GM19351 (cell line): Measurements from ENCODE around the gene SYTL3.
A peak's percentile ranks its signal among the peaks of the same experiment; 100 is the strongest.
"Not testable (repeated sequence)": the region's sequence is repeated elsewhere in the genome, so short reads cannot be mapped to it uniquely, and the experiment has no call there.

Experiments used
- ATAC-seq: cut with Tn5 transposase; IDR thresholded peaks from one replicate; pipeline ENCODE4 v1.9.1; 2021; ENCODE audit warnings: mild to moderate bottlenecking, moderate library complexity; ENCODE audit not compliant: unreplicated experiment

Gene SYTL3, protein sequence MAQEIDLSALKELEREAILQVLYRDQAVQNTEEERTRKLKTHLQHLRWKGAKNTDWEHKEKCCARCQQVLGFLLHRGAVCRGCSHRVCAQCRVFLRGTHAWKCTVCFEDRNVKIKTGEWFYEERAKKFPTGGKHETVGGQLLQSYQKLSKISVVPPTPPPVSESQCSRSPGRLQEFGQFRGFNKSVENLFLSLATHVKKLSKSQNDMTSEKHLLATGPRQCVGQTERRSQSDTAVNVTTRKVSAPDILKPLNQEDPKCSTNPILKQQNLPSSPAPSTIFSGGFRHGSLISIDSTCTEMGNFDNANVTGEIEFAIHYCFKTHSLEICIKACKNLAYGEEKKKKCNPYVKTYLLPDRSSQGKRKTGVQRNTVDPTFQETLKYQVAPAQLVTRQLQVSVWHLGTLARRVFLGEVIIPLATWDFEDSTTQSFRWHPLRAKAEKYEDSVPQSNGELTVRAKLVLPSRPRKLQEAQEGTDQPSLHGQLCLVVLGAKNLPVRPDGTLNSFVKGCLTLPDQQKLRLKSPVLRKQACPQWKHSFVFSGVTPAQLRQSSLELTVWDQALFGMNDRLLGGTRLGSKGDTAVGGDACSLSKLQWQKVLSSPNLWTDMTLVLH

DNA sequence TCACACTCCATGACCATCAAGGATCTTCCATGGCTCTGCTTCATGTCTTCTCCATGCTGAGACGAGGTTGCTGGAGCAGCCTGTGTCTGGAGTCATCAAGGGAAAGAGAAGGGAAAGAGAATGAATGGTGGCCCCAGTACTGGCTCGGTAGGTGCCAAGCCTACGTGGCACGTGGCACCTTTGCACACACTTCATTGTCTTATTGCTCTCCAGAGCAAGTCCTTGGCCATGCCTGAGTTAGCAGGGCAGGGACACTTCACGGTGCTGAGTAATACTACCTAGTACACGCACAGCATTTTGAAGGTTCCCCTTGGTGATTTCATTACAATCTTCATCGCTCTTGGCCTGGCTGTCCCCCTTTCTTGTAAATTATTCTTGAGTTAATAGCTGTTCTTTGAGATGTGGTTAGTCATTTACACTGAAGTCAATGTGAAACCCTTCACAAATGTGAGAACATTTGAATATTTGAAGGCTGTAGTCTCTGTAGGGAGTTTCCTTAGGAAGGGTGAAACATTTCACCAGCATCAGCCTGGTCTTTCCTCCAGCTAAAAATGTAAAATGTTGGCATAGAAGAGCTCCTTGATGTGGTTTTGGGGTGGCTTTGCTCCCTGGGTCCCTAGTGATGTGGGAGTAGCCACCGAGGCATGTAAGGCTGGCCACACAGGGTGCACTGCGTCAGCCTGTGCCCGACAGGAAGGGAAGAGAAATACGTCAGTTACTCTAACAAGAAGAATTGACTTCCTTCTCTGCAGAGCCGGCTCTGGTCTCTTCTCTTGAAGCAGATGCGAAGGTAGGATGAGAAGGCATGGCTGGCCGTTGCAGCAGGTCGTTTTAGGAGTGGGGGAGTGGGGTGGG lies at the start of gene SYTL3:
Gene SYTL3 (plus strand): TSS at position 766 of the 855 bp plus-strand sequence. CDS start 13,215 bp downstream, outside the sequence.
- ATAC-seq = peak; percentile 46

DNA sequence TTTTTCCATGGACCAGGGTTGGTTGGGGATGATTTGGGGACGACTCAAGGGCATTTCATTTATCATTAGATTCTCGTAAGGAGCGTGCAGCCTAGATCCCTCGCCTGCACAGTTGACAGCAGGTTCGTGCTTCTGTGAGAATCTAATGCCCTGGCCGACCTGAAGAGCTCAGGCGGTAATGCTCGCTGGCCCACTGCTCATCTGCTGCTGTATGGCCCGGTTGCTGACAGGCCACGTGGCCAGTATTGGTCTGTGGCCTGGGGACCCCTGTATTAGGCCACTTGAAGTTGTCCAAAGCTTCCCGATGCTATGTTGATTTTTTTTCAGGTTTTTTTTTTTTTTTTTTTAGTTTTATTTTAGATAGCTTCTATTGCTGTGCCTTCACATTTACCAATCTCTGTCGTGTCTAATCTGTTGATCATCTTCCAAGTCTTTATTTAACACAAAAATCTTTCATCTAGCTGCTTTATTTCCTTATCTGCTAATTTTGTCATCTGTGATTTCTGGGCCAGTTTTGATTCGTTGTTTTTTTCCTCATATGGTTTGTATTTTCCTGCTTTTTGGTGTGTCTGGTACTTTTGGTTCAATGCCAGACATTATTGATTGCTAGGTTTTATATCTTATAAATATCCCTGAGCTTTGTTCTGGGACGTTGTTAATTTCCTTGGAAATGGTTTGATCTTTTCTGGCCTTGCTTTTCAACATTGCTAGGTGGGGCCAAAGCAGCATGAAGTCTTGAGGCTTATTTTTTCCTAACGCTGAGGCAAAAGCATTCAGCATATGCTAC lies 46.4 kb upstream of the SYTL3 start:
- no peak for ATAC-seq

GRCh38 chr6:158604048-158604406 lies 45.8 kb upstream of the SYTL3 start:
- no peak for ATAC-seq

GRCh38 chr6:158605266-158605878 lies 44.5 kb upstream of the SYTL3 start:
- no peak for ATAC-seq

DNA sequence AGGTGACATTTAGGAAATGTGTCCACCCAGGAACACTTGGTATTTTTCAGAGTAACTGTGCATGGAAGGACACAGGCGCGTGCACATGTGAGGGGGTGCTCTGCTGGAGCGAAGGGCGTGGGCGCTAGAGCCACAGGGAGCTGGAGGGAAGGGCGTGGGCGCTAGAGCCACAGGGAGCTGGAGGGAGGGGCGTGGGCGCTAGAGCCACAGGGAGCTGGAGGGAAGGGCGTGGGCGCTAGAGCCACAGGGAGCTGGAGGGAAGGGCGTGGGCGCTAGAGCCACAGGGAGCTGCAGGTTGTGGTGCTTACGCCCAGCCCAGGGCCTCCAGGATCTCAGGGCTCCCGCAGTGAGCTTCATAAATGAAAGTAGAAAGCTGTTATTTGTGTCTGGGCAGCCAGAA lies 43.8 kb upstream of the SYTL3 start:
- ATAC-seq = not testable (repeated sequence)

DNA sequence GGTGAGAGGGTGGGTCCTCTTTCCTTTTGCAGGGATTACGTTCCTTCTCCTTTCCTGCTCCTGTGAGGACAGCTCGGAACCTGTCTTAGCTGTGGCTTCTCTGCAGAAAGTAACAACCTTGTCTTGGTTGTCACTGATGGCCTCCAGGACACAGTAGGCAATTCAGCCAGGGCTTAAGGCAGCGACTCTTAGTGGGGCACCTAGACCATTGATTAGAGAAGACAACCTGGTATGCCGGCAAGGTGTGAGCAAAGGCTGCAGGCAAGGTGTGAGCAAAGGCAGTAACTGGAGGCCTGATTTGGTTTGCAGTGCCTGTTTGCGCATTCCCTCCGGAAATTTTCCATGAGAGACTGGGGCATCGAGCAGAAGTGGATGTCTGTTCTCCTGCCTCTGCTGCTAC lies 42.9 kb upstream of the SYTL3 start:
- ATAC-seq = no peak

GRCh38 chr6:158607411-158608170 lies 42.3 kb upstream of the SYTL3 start:
- ATAC-seq = no peak

DNA sequence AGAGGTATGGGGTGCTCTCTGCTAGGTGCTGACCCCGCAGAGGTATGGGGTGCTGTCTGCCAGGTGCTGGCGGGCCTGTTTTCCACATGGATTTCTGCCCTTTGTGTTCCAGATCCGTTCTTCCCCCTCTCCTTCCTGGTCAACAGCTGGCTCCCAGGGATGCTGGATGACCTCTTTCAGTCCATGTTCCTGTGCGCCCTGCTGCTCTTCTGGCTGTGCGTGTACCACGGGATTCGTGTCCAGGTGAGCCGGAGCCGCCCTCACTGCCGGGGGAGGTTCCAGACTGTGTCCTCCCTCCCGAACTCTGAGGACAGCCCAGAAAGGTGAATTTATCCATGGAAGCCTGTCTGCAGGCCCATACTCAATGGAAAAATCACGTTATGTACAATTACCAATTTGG lies 41.6 kb upstream of the SYTL3 start:
- no peak for ATAC-seq

DNA sequence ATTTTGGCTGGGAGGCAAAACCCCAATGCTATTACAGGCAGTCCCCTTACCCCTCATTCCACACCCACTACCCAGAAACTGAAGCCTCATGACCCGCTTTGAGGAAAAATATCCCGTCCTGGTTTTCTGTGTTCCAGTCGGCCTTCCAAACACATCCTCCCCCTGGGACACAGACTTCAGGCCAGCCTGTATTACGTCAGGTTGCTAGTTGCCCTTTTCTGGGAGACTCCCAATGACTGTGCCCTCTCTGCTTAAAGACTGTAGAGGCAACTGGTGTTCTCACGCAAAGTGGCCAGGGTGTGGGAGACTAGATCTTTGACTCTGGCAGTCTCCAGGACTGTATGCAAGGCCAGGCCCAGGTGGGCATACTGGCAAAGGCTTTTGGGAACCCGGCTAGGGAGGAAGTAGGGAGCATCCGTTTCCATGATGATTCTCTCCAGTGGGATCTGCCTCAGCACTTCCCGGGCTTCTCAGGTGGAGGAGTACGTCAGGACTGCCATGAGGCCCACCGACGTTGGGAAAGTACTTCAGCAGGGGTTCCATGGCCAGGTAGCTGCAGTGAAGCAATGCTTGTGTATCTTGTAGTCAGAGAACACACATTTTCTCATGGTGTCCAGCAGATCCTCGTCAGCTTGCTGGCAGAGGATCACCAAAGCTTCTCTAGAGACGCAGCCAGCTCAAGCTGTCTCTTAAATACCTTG lies 40.2 kb upstream of the SYTL3 start:
- no peak for ATAC-seq

DNA sequence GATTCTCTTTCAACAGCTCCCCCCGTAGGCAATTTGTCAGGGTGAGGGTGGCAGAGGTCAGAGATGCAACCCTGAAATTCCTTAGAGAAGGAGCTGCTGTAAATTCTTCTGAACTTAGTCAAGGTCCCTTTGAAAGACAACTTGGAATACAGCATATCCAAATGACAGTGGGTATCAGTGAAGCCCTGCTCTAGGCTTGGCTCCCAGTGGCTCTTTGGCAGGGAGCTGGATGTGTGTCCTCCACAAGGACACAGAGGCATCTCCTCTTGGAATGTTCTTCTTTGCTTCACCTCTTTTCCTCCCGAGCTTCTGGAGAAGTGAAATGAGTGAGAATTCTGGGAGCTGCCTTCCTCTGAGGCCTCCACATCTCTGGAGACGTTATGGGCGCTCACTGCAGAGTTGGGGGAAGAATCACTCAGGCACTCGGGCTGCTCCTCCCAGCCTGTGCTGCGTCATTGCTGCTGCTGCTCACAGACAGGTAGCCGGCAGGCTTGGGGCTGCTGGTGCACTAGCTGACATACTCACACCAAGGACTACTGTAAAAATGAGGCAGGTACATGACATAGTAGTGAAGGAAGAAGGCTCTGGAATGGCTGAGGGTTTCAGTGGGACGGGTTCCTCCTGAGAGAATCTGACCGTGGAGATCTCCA lies 39.4 kb upstream of the SYTL3 start:
- ATAC-seq = no peak

GRCh38 chr6:158611039-158611438 lies 38.8 kb upstream of the SYTL3 start:
- ATAC-seq = no peak

DNA sequence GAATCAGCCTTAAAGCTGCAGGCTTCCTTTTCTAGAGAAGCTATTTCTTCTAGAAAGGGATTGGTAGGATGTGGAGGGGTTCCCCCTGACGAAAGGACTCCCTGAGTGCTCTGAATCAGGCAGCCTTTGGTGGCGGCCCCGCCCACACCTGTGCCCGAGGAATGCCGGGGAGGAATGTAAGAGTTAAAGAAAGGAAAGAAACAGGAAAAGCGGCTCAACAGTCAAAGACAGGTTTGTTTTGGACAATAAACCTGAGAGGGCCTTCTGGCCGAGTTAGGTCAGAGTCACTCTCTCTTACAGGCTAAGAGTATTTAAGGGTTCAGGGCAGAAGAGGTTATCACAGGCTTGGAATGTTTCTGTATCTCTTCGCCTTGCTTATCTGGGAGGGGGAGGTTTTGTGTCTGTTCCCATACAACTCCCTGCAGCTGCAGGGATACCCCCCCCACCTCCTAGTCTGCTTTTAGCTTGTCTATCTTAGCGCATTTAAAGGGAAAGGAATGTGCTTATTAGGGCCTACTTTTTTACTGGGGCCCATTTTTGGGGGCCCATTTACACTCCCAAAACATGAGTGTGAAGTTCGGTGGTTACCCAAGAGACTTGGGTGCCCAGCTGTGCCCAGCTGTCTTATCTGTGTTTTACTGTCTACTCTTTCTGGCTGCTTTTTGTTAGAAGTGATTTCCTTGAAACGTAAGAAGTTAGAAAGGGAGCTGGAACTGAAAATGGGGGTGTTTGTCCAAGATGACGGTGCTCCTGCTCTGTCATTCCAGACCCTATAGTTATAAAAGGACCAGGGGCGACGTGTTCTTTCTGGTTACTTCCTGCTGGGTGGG lies 38.1 kb upstream of the SYTL3 start:
- no peak for ATAC-seq

DNA sequence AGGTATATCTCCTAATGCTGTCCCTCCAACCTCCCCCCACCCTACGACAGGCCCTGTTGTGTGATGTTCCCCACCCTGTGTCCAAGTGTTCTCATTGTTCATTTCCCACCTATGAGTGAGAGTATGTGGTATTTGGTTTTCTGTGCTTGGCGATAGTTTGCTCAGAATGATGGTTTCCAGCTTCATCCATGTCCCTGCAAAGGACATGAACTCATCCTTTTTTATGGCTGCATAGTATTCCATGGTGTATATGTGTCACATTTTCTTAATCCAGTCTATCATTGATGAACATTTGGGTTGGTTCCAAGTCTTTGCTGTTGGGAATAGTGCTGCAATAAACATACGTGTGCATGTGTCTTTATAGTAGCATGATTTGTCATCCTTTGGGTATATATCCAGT lies 35.2 kb upstream of the SYTL3 start:
- not testable (repeated sequence) for ATAC-seq

DNA sequence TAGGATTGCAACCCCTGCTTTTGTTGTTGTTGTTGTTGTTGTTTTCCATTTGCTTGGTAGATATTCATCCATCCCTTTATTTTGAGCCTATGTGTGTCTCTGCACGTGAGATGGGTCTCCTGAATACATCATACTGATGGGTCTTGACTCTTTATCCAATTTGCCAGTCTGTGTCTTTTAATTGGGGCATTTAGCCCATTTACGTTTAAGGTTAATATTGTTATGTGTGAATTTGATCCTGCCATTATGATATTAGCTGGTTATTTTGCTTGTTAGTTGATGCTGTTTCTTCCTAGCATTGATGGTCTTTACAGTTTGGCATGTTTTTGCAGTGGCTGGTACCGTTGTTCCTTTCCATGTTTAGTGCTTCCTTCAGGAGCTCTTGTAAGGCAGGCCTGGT lies 31.6 kb upstream of the SYTL3 start:
- ATAC-seq = not testable (repeated sequence)

DNA sequence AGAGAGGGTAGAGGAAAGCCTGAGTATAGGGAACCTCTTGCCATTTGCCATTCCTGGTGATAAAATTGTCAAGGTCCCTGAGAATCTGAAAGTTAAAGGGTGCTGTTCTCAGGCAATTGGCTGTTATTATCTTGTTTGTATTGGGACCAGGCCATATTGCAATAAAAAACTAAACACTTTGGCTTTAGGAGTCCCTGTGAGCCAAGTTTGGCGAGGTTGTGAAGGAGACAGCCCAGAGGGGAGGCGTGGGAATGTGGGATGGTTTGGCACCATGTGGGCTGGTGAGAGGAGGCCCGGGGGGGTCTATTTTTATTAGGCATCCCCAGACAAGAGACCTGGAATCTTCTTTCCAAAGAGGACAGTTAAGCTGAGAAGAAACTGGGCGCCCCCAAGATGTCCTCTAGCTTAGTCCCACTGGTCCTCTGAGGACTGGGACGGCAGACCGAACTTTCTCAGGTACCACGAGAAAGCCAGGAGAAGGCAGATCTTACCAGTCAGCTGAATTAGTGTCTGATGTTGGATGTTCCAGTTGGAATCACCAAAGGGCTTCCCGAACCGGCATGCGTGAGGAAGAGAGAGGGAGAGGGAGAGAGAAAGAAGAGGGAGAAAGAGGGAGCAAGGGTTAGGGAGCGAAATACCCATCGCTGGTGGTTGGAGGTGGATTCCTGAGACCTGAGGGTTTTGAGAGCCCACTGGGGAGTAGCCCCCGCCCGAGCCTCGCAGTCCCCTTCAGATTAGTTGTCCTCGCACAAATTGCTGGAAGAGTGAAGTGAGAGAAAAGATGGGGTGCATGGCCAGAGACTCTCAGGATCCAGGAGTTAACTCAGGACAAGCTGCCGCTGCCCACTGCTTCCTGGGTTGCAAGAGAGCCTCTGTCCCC lies 29.7 kb upstream of the SYTL3 start:
- ATAC-seq = no peak

- no peak for ATAC-seq
These were observed 28.7 kb upstream of the SYTL3 start for GRCh38 chr6:158620963-158621693.
